ENCODE data around the gene BIRC3. TPM values are rescaled to one million over a fixed set of nuclear protein-coding genes. Genes with fewer than 3 reads are reported as not detected.
A peak's percentile ranks its signal among the peaks of the same experiment; 100 is the strongest.
"Not testable (repeated sequence)": the region's sequence is repeated elsewhere in the genome, so short reads cannot be mapped to it uniquely, and the experiment has no call there.

BIRC3 gene
- total and polyA plus RNA-seq, 9 donors = 0.45 to 1.4 (median 0.98) TPM

- peaks cover 25% of the 10 kb centered on the region for H3K36me3 ChIP-seq (ENCODE audit: control insufficient read depth, insufficient read depth, low read length)
- H3K27ac ChIP-seq (ENCODE audit: low read length) = no peak overlapping the region
- no peak overlapping the region for H3K4me3 ChIP-seq (ENCODE audit: low read length)
- H3K4me1 ChIP-seq (ENCODE audit: control insufficient read depth, insufficient read depth, low read length) = no peaks in the 10 kb centered on the region
- no CpG with 5 or more reads among the region's 6 CpGs for WGBS (ENCODE audit: insufficient coverage)
- no peaks in the 10 kb centered on the region for H3K27me3 ChIP-seq (ENCODE audit: control insufficient read depth, insufficient read depth, low read length)
- peak; percentile 15 for DNase-seq
- H3K9me3 ChIP-seq (replicated peaks; ENCODE audit: control insufficient read depth, low read depth, low read length) = no peaks in the 10 kb centered on the region
These were observed 50.1 kb downstream of the BIRC3 start for GRCh38 chr11:102367364-102367763.

DNA sequence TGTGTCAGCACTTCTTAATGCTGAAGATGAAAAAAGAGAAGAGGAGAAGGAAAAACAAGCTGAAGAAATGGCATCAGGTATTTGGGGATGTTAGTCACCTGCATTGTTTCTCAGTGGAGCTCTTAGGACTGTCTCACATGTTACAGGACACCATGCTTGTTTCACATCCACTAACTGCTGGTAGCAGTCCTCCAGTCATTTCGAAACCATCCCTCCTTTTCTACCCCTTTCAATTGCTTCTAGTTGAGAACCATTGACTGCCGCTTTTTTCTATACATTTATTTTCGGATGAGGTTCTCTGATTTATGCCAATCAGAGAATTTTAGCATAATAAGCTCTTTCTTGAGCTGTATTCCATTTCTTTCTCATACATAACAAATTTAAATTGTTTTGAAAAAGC, 51.2 kb downstream of the BIRC3 start:
- 100% methylated on average over 1 of the region's 3 CpGs for WGBS (ENCODE audit: insufficient coverage)
- Histone ChIP-seq H3K4me3 (ENCODE audit: low read length) (no peak overlapping the region), H3K4me1 (ENCODE audit: control insufficient read depth, insufficient read depth, low read length) (no peaks in the 10 kb centered on the region), H3K27me3 (ENCODE audit: control insufficient read depth, insufficient read depth, low read length) (no peaks in the 10 kb centered on the region), H3K36me3 (ENCODE audit: control insufficient read depth, insufficient read depth, low read length) (peaks cover 25% of the 10 kb centered on the region), H3K9me3 (replicated peaks; ENCODE audit: control insufficient read depth, low read depth, low read length) (no peaks in the 10 kb centered on the region), H3K27ac (ENCODE audit: low read length) (no peak overlapping the region)
- DNase-seq = no peak

GRCh38 chr11:102374633-102375424, 57.5 kb downstream of the BIRC3 start:
- H3K27me3 ChIP-seq (ENCODE audit: control insufficient read depth, insufficient read depth, low read length); H3K9me3 ChIP-seq (replicated peaks; ENCODE audit: control insufficient read depth, low read depth, low read length); H3K4me3 ChIP-seq (ENCODE audit: low read length); DNase-seq; H3K4me1 ChIP-seq (ENCODE audit: control insufficient read depth, insufficient read depth, low read length); H3K27ac ChIP-seq (ENCODE audit: low read length): not testable (repeated sequence)
- 81% methylated on average over 19 of the region's 31 CpGs for WGBS (ENCODE audit: insufficient coverage)
- H3K36me3 ChIP-seq (ENCODE audit: control insufficient read depth, insufficient read depth, low read length) = peaks cover 12% of the 10 kb centered on the region

DNA sequence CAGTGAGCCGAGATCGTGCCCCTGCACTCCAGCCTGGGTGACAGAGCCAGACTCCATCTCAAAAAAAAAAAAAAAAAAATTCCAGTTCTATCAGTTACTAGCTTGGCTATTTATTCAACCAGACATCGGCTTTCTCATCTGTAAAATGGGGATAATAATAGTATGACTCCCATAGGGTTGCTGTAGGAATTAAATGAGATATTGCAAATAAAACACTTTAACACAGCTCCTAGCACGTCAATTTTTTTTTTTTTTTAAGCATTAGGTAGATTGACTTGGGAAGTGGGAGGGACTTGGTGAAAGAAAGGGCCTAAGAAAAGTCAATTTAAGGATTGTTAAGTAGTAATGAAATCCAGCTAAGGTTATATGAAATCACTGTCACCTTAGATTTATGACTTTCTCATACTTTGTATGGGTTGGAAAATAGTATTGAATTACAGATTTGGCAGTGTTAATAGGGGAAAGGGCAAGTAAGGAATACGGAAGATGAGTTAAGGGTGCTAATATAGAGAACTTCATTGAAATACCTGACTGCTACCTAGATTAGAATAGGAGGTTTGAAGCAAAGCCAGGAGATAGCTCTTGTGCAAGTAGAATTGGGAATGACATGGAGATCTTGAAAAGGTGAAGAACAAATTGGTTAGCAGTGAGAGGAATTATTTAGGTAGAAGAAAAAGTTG, 58.6 kb downstream of the BIRC3 start:
- H3K36me3 ChIP-seq (ENCODE audit: control insufficient read depth, insufficient read depth, low read length) = peaks cover 15% of the 10 kb centered on the region
- 80% methylated on average over 1 of the region's 5 CpGs for WGBS (ENCODE audit: insufficient coverage)
- no peaks in the 10 kb centered on the region for H3K4me1 ChIP-seq (ENCODE audit: control insufficient read depth, insufficient read depth, low read length)
- DNase-seq = no peak
- no peak overlapping the region for H3K4me3 ChIP-seq (ENCODE audit: low read length)
- no peaks in the 10 kb centered on the region for H3K27me3 ChIP-seq (ENCODE audit: control insufficient read depth, insufficient read depth, low read length)
- no peak overlapping the region for H3K27ac ChIP-seq (ENCODE audit: low read length)
- H3K9me3 ChIP-seq (replicated peaks; ENCODE audit: control insufficient read depth, low read depth, low read length) = no peaks in the 10 kb centered on the region

- WGBS (ENCODE audit: insufficient coverage) = 80% methylated on average over 1 of the region's 2 CpGs
- Histone ChIP-seq H3K36me3 (ENCODE audit: control insufficient read depth, insufficient read depth, low read length) (peaks cover 25% of the 10 kb centered on the region), H3K27me3 (ENCODE audit: control insufficient read depth, insufficient read depth, low read length) (no peaks in the 10 kb centered on the region)
These were observed 60.6 kb downstream of the BIRC3 start for GRCh38 chr11:102377891-102378290.

GRCh38 chr11:102378818-102379217, 61.5 kb downstream of the BIRC3 start:
- Histone ChIP-seq H3K4me3 (ENCODE audit: low read length) (no peak overlapping the region), H3K9me3 (replicated peaks; ENCODE audit: control insufficient read depth, low read depth, low read length) (no peaks in the 10 kb centered on the region), H3K27ac (ENCODE audit: low read length) (no peak overlapping the region), H3K27me3 (ENCODE audit: control insufficient read depth, insufficient read depth, low read length) (no peaks in the 10 kb centered on the region), H3K4me1 (ENCODE audit: control insufficient read depth, insufficient read depth, low read length) (no peaks in the 10 kb centered on the region), H3K36me3 (ENCODE audit: control insufficient read depth, insufficient read depth, low read length) (peaks cover 25% of the 10 kb centered on the region)
- no peak for DNase-seq

More at GRCh38 chr11:102377891-102378290, 60.6 kb downstream of the BIRC3 start:
- Histone ChIP-seq H3K4me3 (ENCODE audit: low read length) (no peak overlapping the region), H3K27ac (ENCODE audit: low read length) (no peak overlapping the region), H3K4me1 (ENCODE audit: control insufficient read depth, insufficient read depth, low read length) (no peaks in the 10 kb centered on the region), H3K9me3 (replicated peaks; ENCODE audit: control insufficient read depth, low read depth, low read length) (no peaks in the 10 kb centered on the region)
- DNase-seq = no peak

DNA sequence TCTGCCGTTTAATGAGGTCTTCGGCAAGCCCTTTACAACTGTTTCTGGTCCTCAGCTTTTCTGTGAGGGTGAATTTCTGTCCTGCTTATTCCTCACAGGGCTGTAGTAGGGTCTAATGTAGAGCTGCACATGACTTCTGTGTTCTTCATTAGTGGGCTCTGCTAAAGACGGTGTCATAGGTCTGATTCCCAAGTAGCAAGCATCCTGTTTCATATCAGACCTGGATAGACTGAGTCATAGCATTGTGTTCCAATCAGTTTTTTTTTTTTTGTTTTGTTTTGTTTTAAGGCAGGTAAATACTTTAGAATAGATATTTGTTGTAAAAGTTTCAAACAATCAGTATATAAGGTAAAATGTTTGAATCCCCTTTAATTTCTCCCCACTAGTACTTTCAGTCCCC, 65.1 kb downstream of the BIRC3 start:
- no peaks in the 10 kb centered on the region for H3K27me3 ChIP-seq (ENCODE audit: control insufficient read depth, insufficient read depth, low read length)
- no CpG with 5 or more reads among the region's 3 CpGs for WGBS (ENCODE audit: insufficient coverage)
- no peaks in the 10 kb centered on the region for H3K9me3 ChIP-seq (replicated peaks; ENCODE audit: control insufficient read depth, low read depth, low read length)
- no peaks in the 10 kb centered on the region for H3K4me1 ChIP-seq (ENCODE audit: control insufficient read depth, insufficient read depth, low read length)
- H3K36me3 ChIP-seq (ENCODE audit: control insufficient read depth, insufficient read depth, low read length) = peaks cover 32% of the 10 kb centered on the region
- no peak overlapping the region for H3K4me3 ChIP-seq (ENCODE audit: low read length)
- H3K27ac ChIP-seq (ENCODE audit: low read length) = no peak overlapping the region
- no peak for DNase-seq

DNA sequence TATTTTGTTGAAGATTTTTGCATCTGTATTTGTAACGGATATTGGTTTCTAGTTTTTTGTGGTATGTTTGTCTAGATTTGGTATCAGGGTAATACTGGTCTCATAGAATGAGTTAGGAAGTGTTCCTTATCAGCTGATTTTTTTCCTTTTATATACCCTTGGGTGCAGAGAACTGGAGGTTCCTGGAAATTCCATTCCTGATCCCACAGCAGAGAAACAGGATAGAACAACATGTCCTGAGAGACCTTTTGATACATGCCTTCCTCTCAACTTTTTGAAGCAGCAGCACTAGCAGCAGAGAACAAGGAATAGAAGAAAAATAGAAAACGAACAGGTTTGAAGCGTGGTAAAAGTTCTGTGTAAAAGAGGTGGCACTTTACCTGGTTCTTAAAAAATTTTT, 66.6 kb downstream of the BIRC3 start:
- no peaks in the 10 kb centered on the region for H3K27me3 ChIP-seq (ENCODE audit: control insufficient read depth, insufficient read depth, low read length)
- 84% methylated on average over 2 of the region's 3 CpGs for WGBS (ENCODE audit: insufficient coverage)
- no peaks in the 10 kb centered on the region for H3K4me1 ChIP-seq (ENCODE audit: control insufficient read depth, insufficient read depth, low read length)
- no peaks in the 10 kb centered on the region for H3K9me3 ChIP-seq (replicated peaks; ENCODE audit: control insufficient read depth, low read depth, low read length)
- H3K36me3 ChIP-seq (ENCODE audit: control insufficient read depth, insufficient read depth, low read length) = peaks cover 36% of the 10 kb centered on the region
- no peak for DNase-seq
- no peak overlapping the region for H3K27ac ChIP-seq (ENCODE audit: low read length)
- no peak overlapping the region for H3K4me3 ChIP-seq (ENCODE audit: low read length)

DNA sequence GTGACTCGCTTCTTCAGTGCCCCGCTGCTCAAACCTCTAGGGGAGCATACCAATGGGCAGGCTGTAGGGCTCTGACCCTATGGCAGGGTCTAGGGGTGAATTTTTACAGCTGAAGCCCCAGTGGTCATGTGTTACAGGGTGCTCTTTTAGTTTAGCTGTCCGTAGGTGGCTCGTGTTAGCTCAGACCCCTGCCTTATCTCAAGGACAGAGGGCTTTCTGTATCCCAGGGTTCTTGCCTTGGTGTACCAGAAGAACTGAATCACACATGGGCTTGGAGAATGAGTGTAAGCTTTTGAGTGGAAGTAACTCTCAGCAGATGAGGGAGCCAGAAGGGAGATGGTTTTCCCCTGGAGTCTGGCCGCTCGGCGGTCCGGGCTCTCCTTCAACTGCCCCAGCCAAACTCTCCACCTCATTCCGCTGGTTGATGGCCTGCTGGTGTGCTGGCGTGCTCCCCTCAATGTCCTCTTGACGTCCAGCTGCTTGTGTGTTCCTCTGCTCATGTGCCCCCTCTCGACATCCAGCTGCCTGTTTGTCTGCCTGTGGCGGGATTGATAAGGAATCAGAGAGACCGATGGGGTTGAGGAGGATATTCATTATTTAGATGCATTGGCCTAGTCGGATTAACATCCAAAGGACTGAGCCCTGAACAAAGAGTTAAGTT, 67.3 kb downstream of the BIRC3 start:
- whole genome bisulfite sequencing (ENCODE audit: insufficient coverage) = 84% methylated on average over 6 of the region's 15 CpGs
- no peak for DNase-seq
- Histone ChIP-seq H3K36me3 (ENCODE audit: control insufficient read depth, insufficient read depth, low read length) (peaks cover 36% of the 10 kb centered on the region), H3K9me3 (replicated peaks; ENCODE audit: control insufficient read depth, low read depth, low read length) (no peaks in the 10 kb centered on the region), H3K4me3 (ENCODE audit: low read length) (no peak overlapping the region), H3K27ac (ENCODE audit: low read length) (no peak overlapping the region), H3K27me3 (ENCODE audit: control insufficient read depth, insufficient read depth, low read length) (no peaks in the 10 kb centered on the region), H3K4me1 (ENCODE audit: control insufficient read depth, insufficient read depth, low read length) (no peaks in the 10 kb centered on the region)

Measured in muscle of leg (tissue), 11 donors.